Uterine smooth muscle cell (primary cell): ENCODE measurements around the gene CHD9NB. TPM values are rescaled to one million over a fixed set of nuclear protein-coding genes. Genes with fewer than 3 reads are reported as not detected.

ENCODE experiments used
- total RNA-seq: library from RNA; depleted of rRNA; stranded (reverse); fragments of >200 nt; gene quantifications from 2 replicates; pipeline ENCODE4 v1.2.3, GENCODE V29; 2014

The CHD9NB gene
- 0.66 and 2.1 TPM in 2 replicates for total RNA-seq

DNA sequence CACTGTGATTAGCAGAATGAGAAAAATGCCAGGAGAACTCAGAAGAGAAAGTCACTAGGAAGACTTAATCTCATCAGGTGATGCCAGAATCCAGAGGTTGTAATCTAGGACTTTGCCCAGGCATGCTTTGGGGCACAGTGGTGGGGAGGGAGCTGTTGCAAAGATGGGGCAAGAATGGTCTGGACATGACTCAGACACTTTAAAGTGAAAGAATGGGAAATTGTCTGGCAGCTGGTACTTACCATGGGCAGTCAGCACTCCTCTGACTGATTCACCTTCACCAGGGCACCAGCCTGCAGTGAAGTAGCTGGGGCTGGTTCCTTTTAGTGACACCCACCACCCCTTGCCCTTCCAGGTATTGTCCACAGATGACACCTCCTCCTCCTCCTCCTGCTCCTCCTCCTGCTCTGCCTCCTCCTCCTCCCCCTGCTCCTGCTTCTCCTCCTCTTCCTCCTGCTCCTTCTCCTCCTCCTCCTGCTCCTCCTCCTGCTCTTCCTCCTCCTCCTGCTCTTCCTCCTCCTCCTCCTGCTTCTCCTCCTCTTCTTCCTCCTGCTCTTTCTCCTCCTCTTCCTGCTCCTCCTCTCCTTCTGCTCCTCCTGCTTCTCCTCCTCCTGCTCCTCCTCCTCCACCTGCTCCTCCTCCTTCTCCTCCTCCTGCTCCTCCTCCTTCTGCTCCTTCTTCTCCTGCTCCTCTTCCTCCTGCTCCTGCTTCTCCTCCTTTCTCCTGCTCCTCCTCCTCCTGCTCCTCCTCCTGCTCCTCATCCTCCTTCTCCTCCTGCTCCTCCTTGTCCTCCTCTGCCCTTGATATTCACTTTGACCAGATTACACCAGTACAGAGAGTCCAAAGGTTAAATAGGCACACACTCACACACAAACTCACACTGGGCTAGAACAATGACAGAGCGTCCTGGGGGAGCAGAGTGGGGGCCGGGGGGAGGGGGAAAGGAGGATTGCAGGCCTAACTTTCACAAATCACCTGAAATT, at the start of gene CHD9NB:
TSS of gene CHD9NB (minus strand) at position 379 of the 983 bp plus-strand sequence. CDS start 8,739 bp downstream, outside the sequence.

DNA sequence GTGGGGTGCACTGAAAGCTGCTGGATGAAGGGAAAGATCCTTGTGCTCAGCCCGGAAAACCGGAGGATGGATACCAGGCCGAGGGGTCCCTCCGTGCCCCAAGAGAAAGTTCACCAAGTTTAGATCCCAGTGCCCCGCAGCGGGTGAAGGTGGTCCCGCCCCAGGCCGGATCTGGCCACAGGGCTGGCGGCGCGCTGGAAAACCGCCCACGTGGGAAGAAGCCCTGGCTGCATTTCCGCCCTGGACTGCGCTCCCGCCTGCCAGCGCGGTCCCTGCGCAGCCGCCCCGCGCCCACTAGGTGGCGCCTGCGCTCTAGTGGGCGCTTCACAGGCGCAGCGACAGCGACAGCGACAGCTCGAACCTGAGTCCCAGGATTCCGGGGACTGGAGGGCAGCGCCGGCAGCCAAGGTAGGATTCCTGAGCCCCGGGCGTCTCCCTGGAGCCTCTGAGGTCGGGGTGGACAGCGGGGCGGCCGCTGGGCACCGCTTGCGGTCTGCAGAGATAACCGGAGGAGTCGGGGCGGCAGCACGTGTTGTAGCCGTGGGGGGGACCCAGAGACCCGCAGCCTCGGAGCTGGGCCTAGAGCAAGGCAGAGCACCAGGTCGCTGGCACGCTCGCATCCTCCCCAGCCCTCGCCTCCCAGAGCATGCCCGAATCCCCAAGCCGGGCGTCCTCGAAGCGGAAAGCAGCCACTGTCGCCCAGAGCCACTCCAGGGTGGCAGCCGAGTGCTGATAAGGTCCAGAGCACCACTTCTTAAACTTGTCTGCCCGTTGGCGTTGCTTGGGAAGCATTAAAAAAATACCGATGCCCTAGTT, 2.2 kb upstream of the CHD9NB start, which contains the start of gene CHD9:
TSS of gene CHD9 (plus strand) at position 322 of the 816 bp plus-strand sequence. CDS start 101,099 bp downstream, outside the sequence.

Other genes starting within 250 kb of the CHD9NB start
- 48.9 and 62.0 TPM in 2 replicates for gene CHD9, start 2.1 kb upstream of the CHD9NB start, total RNA-seq